ENCODE data around the gene SP3.

GRCh38 chr2:173989884-173990215 is 24.7 kb upstream of the SP3 start:
- TF ChIP-seq CTCF (IDR thresholded peaks at IDR 0.05) (no peak), ZFX (IDR thresholded peaks at IDR 0.05; ENCODE audit: borderline replicate concordance) (no peak)

Data from 22Rv1 (cell line).